ENCODE results near the gene LMO7.

DNA sequence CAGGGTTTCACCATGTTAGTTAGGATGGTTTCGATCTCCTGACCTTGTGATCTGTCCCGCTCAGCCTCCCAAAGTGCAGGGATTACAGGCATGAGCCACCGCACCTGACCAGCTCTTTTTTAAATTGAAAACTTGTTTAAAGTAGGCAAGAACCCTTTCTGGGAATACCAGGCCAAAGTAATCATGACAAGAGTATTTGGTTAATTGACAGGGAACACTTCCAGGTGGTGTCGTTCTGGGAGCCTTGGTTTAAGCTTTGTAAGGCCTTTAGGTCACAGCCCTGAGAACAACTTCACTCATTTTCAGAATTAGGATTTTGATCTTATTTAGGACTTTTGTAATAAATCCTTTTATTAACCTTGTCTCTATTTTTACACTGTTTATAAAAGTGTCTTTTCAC lies 115.2 kb downstream of the LMO7 start:
- TF ChIP-seq, protein P1, sequence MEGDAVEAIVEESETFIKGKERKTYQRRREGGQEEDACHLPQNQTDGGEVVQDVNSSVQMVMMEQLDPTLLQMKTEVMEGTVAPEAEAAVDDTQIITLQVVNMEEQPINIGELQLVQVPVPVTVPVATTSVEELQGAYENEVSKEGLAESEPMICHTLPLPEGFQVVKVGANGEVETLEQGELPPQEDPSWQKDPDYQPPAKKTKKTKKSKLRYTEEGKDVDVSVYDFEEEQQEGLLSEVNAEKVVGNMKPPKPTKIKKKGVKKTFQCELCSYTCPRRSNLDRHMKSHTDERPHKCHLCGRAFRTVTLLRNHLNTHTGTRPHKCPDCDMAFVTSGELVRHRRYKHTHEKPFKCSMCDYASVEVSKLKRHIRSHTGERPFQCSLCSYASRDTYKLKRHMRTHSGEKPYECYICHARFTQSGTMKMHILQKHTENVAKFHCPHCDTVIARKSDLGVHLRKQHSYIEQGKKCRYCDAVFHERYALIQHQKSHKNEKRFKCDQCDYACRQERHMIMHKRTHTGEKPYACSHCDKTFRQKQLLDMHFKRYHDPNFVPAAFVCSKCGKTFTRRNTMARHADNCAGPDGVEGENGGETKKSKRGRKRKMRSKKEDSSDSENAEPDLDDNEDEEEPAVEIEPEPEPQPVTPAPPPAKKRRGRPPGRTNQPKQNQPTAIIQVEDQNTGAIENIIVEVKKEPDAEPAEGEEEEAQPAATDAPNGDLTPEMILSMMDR (IDR thresholded peaks at IDR 0.05), result no peak
- TF ChIP-seq EZH2 (IDR thresholded peaks at IDR 0.05), result no peak
- TF ChIP-seq EZH2phosphoT487 (IDR thresholded peaks at IDR 0.05), result no peak
